D341Med (cell line): ENCODE results near the gene PIEZO2.
"Not testable (repeated sequence)": the region's sequence is repeated elsewhere in the genome, so short reads cannot be mapped to it uniquely, and the experiment has no call there.

Source experiments
- DNase-seq: peaks from one replicate; pipeline ENCODE4 v3.0.0; 2012; ENCODE audit warnings: low spot score

The PIEZO2 gene

DNA sequence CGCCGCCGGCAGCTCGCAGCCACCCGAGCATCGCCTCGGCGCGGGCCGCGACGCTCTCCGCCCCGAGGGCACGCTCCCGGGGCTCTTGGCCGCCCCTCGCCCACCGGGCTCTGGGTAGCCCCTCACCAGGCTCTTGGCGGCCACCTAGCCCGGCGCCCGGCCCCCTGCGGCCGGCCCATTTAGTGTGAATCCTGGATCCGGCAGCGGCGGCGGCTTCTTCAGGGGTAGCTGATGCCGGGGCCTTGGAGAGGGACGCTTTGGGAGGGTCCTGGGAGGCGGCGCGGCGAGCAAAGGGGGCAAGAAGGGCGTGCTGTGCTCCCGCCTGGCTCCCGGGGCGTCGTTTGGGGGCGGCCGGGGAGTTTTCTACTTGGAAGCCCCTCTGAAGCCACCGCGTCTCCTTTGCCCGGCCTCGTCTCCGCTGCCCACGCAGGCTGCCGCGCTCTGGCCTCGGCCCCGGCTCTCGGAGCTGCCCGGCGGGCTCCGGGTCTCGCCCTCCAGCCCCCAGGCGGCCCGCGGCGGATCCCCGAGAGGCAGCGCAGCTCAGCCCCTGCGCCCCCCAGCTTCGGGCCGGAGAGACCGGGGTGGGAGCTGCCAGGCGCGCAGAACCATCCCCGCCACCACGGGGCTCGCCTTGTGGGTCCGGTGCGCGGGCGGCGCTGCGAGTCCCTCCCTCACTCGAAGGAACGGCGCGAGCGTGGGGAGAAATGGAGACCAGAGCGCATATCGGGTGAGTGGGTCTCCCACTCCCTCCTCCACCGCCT lies 509 bp downstream of the PIEZO2 start:
- peak; percentile 43 for DNase-seq

GRCh38 chr18:11147962-11148679 lies 1.2 kb downstream of the PIEZO2 start:
- no peak for DNase-seq

DNA sequence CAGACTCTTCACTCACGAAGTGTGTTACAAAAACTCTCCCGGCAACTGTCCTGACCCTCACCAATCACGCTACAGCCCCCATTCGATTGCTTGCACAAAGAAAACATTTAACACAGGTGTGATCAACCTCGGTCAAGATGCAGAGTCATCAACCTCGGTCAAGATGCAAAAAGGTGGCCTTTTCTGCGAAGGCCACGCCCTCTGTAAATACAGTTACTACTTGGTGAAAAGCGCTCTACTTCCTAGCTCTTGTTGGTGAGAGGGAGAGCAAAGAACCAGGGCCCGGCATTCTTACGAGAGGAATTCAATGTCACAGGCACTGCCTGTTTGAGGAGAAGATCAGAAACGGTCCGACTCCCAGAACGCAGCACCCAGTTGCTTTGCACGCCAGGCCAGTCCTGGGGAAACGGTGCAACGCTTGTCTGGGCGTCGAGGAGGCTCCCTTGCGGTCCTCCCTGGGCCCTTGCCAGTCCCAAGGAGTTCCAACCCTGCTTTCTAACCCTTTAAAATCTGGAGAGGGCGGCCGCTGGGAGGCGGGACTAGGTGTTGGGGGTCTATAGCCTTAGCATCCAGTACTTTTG lies 1.9 kb downstream of the PIEZO2 start:
- DNase-seq: no peak

- no peak for DNase-seq
Observed at GRCh38 chr18:11146947-11147345, 2.4 kb downstream of the PIEZO2 start.

- no peak for DNase-seq
Observed at GRCh38 chr18:11146238-11146946, 3.0 kb downstream of the PIEZO2 start.

- no peak for DNase-seq
Observed at GRCh38 chr18:11145413-11146191, 3.8 kb downstream of the PIEZO2 start.

- no peak for DNase-seq
Observed at GRCh38 chr18:11137400-11137799, 12.0 kb downstream of the PIEZO2 start.

- DNase-seq: no peak
Observed at GRCh38 chr18:11136241-11136640, 13.1 kb downstream of the PIEZO2 start.

DNA sequence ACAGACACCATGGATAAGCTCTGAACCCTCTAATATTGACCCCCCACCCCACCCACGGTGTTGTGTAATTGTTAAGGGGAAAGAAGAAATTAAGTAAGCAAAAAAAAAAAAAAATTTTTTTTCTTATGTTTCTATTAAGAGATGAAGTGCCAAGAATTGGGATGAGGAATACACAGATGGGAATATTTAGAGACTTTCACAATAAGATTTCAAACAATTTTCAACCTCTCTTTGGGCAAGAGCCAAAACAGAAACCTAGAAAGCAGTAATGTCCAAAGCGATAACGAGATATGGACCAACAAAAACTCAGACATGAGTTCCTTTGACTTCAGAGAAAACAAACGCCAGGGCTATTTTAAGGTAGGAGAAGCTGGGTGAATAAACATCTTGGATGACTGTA lies 14.4 kb downstream of the PIEZO2 start:
- DNase-seq: no peak

DNA sequence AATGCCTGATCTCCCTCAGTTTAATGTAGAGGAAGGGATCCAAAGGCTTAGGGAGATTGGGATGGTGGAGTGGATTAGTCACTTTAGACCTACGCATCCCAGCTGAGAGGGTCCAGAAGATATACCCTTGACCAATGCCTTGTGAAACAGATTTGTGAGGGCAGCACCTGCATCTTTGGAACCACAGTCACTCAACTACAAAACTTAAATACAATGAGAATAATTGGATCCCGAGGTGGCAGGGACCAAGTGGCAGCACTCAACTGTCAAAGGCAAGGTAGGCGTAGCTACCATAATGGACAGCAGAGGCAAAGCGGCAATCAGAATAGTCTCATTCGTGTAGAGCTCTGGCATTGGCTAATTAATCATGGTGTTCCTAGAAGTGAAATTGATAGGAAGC lies 20.3 kb downstream of the PIEZO2 start:
- DNase-seq: not testable (repeated sequence)

GRCh38 chr18:11125492-11126315 lies 23.7 kb downstream of the PIEZO2 start:
- no peak for DNase-seq

GRCh38 chr18:11124054-11124453 lies 25.3 kb downstream of the PIEZO2 start:
- DNase-seq: no peak

GRCh38 chr18:11121443-11121849 lies 27.9 kb downstream of the PIEZO2 start:
- no peak for DNase-seq

DNA sequence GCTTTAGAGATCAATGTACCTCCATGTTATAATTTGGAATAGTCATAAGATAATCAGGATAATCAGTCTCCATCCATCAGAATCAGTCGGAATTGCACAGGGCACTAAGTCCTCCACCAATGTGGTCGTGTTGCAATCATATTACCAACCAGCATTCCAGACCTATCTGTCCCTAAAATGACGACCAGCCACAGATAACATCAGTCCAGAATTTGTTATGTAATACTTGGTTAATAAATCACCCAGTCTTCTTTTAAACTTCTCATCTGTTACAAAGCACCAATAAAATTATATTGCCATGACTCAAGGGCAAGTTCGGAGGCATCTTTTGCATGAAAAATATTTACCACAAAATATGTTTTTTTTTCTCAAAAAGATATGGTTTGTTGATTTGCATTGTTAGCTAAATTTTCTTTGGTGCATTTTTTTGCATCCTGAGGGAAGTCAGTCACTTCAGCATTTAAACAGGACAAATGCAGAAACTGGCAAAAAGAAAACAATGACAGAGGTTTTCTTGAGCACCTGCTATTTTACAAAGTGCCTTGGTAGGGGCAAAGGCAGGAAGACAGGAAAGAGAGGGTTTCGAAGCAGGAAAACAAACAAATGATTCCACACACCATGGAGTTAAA lies 29.3 kb downstream of the PIEZO2 start:
- DNase-seq: no peak

DNA sequence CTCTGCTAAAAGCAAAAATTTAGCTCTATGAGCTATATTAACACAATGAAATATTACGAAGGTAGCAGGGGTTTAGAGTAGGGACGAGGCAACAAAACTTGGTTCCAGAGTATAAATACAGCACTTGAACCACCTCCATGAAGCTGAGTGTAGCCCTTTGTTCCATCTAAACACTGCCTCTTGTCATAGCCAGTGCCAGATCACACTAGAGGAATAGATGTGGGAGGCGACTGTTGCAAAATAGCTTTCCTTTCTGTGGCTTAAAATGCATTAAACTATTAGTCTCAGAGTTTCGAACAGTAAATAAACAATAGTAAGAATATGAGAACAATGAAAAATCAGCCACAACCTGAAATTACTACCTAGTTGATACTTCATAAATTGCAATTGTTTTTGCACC lies 29.8 kb downstream of the PIEZO2 start:
- no peak for DNase-seq

DNA sequence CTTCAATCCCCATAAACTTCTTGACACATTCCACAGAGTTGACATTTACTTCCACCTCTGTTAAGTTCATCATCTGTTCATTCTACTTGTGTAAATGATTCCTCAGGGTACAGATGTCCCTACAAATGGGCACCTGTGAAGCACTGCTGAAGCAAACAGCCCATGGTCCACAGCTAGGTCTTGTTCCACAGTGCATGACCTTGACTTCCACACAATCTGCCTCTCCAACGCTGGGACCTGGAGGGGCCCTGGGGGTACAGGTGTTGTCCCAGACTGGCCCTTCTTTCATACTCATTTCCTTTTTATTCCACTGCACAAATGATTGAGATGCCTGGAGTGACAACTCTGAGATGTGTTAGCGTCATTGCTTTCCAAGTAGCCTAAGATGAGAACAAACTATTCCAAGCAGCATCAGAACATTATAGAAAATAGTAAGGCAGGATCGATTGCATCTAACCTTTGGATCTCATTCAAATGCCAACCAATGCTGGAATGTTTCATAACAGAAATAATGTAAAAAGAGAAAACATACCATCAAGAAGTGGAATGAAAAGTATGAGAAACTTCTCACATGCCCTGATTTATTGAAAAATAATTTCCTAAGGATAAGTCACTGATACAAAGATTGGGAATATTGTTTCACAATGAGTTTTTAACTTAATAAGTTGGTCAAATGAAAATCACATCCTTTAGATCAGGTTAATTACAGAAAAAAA lies 31.2 kb downstream of the PIEZO2 start:
- DNase-seq: no peak

DNA sequence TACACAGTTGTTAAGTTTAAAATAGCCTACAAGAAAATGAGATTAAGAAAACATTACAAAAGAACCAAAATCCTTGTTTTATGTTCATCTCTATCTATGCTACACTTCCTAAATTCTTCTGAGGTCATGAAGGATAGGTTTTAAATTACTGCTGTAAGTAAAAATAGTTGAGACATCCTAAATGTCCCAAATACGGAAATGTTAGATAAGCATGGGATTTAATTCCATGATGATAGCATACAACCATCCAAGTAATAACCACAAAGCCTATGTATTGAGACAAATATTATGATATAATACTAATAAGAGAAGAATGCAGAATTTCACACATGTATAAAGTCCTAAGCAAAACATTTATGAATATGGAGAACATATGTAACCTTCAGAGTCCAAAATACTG lies 34.1 kb downstream of the PIEZO2 start:
- no peak for DNase-seq

GRCh38 chr18:11114653-11115052 lies 34.7 kb downstream of the PIEZO2 start:
- no peak for DNase-seq

- no peak for DNase-seq
Observed at GRCh38 chr18:11113937-11114336, 35.4 kb downstream of the PIEZO2 start.

GRCh38 chr18:11113046-11113548 lies 36.3 kb downstream of the PIEZO2 start:
- no peak for DNase-seq
